GM10248 (cell line): ENCODE measurements around the gene MAN2A2.

ENCODE experiments used
- CTCF ChIA-PET: fragments of 300-600 bp; sonication (Branson Sonifier 250); formaldehyde crosslinking; extraction: SDS; loops from one replicate; lab custom pipeline; 2021; ENCODE audit warnings: antibody characterized with exemption; lab: Yijun Ruan, JAX
- POLR2A ChIA-PET: fragments of 350-650 bp; sonication (Branson Sonifier 250); formaldehyde crosslinking; extraction: SDS; loops from one replicate; lab custom pipeline; 2020; ENCODE audit warnings: antibody characterized with exemption; lab: Yijun Ruan, JAX
- DNase-seq: peaks from one replicate; pipeline ENCODE4 v3.0.0; 2012; ENCODE audit errors: extremely low spot score
- CTCF ChIP-seq: IDR thresholded peaks from 2 replicates; pipeline ENCODE4 v1.5.1; 2012; ENCODE audit warnings: mild to moderate bottlenecking, low read depth; ENCODE audit errors: extremely low read depth, missing control alignments, control extremely low read depth

Gene MAN2A2

GRCh38 chr15:90911906-90912769 is 9.0 kb downstream of the MAN2A2 start:
- POLR2A ChIA-PET = no interaction called here
- CTCF ChIA-PET = interaction anchor here (1.4 to 3.7 kb wide), 3 partner anchors 9 to 23 kb away, joined by 3 to 24 read pairs (median 5); partner anchors contain the start of genes HDDC3, MAN2A2 and UNC45A
- no peak for DNase-seq
- no peak for TF ChIP-seq CTCF

- CTCF ChIA-PET = interaction anchor here (1.4 to 3.7 kb wide), 3 partner anchors 10 to 22 kb away, joined by 3 to 36 read pairs (median 24); partner anchors contain the start of genes HDDC3, MAN2A2 and UNC45A
- no peak for DNase-seq
- TF ChIP-seq CTCF = no peak
- POLR2A ChIA-PET = no interaction called here
These were observed 9.6 kb downstream of the MAN2A2 start for GRCh38 chr15:90912770-90913075.

GRCh38 chr15:90913398-90913944 is 10.4 kb downstream of the MAN2A2 start:
- no peak for TF ChIP-seq CTCF
- ChIA-PET POLR2A (no interaction called here), CTCF (interaction anchor here (0.8 to 3.7 kb wide), 6 partner anchors 10 to 28 kb away, joined by 3 to 36 read pairs (median 4); partner anchors contain the start of genes HDDC3, MAN2A2 and UNC45A)
- DNase-seq = no peak

GRCh38 chr15:90914305-90915080 is 11.4 kb downstream of the MAN2A2 start:
- no peak for TF ChIP-seq CTCF
- ChIA-PET POLR2A (no interaction called here), CTCF (interaction anchor here (0.8 to 4.8 kb wide), 6 partner anchors 11 to 29 kb away, joined by 4 to 38 read pairs (median 14); partner anchors contain the start of genes HDDC3, MAN2A2 and UNC45A)
- no peak for DNase-seq

GRCh38 chr15:90915216-90915807 is 12.2 kb downstream of the MAN2A2 start:
- ChIA-PET POLR2A (no interaction called here), CTCF (interaction anchor here (0.8 to 4.8 kb wide), 4 partner anchors 9 to 30 kb away, joined by 3 to 38 read pairs (median 20); partner anchors contain the start of genes HDDC3, MAN2A2 and UNC45A)
- no peak for TF ChIP-seq CTCF
- no peak for DNase-seq
